H1 (cell line): ENCODE measurements around the gene USP1. TPM values are rescaled to one million over a fixed set of nuclear protein-coding genes. Genes with fewer than 3 reads are reported as not detected.

Source experiments
- CTCF ChIA-PET: fragments of 300-600 bp; sonication (Branson Sonifier 250); formaldehyde crosslinking; loops from one replicate; lab custom pipeline; 2021; ENCODE audit not compliant: partially characterized antibody; lab: Charles Lee
- POLR2A ChIA-PET: fragments of 300-600 bp; sonication (Branson Sonifier 250); formaldehyde crosslinking; loops from one replicate; lab custom pipeline; 2021; ENCODE audit warnings: inconsistent platforms; ENCODE audit not compliant: partially characterized antibody; lab: Charles Lee
- DNase-seq, 2 experiments: peaks; one replicate each; pipeline versions ENCODE4 v3.0.0 to v3.0.0-alpha.2; 2010 to 2022; ENCODE audit warnings: low spot score in 2 of 2, low read depth in 1 of 2, mixed read lengths in 1 of 2
- FAIRE-seq: peaks from 2 replicates; lab custom pipeline; 2011; peaks lifted over from hg19 to GRCh38; lab: Jason Lieb, UNC
- H2AFZ ChIP-seq: 2 replicates; pipeline ENCODE4 v1.8.1; 2012; ENCODE audit warnings: low read length, inconsistent platforms
- H2AK5ac ChIP-seq: 2 replicates; pipeline ENCODE4 v1.6.1; 2013; ENCODE audit warnings: low read depth, low read length
- H2BK120ac ChIP-seq: replicated peaks from 2 replicates; pipeline ENCODE3; 2013; ENCODE audit warnings: low read depth, low read length, inconsistent platforms
- H2BK12ac ChIP-seq: 2 replicates; pipeline ENCODE4 v1.6.1; 2013; ENCODE audit warnings: low read depth, low read length
- H2BK15ac ChIP-seq: 2 replicates; pipeline ENCODE4 v1.6.1; 2013; ENCODE audit warnings: low read length
- H2BK20ac ChIP-seq: 2 replicates; pipeline ENCODE4 v1.6.1; 2013; ENCODE audit warnings: low read length
- H2BK5ac ChIP-seq: 2 replicates; pipeline ENCODE4 v1.6.1; 2013; ENCODE audit warnings: low read depth, low read length
- H3K14ac ChIP-seq: 2 replicates; pipeline ENCODE4 v1.6.1; 2013; ENCODE audit warnings: inconsistent platforms; ENCODE audit not compliant: insufficient read length
- H3K18ac ChIP-seq: 2 replicates; pipeline ENCODE4 v1.6.1; 2013; ENCODE audit warnings: low read length; ENCODE audit errors: extremely low read depth
- H3K23ac ChIP-seq: 2 replicates; pipeline ENCODE4 v1.6.1; 2013; ENCODE audit warnings: inconsistent platforms; ENCODE audit not compliant: insufficient read length
- H3K23me2 ChIP-seq: 2 replicates; pipeline ENCODE4 v1.6.1; 2013; ENCODE audit warnings: low read depth, low read length
- H3K27ac ChIP-seq: 2 replicates; pipeline ENCODE4 v1.6.1; 2011; ENCODE audit warnings: low read depth, low read length, inconsistent platforms
- H3K27me3 ChIP-seq, 4 experiments: replicated peaks in 1 of 4; 1 replicate in 1 of 4; 2 replicates in 3 of 4; pipeline versions ENCODE4 v1.6.1 to v1.8.1; 2011 to 2013; ENCODE audit warnings: low read length in 3 of 4, mild to moderate bottlenecking in 3 of 4, inconsistent platforms in 2 of 4, mixed read lengths in 2 of 4, moderate library complexity in 1 of 4; ENCODE audit not compliant: control insufficient read depth in 3 of 4, insufficient read depth in 3 of 4; ENCODE audit errors: extremely low read depth in 1 of 4
- H3K36me3 ChIP-seq, 4 experiments: 2 replicates each; pipeline versions ENCODE4 v1.6.1 to v1.8.1; 2011 to 2013; ENCODE audit warnings: mild to moderate bottlenecking in 4 of 4, low read length in 3 of 4, moderate library complexity in 2 of 4, control low read depth in 1 of 4, inconsistent platforms in 1 of 4; ENCODE audit not compliant: insufficient read depth in 4 of 4, control insufficient read depth in 2 of 4
- H3K4ac ChIP-seq: replicated peaks from 2 replicates; pipeline ENCODE3; 2013; ENCODE audit warnings: low read length, low read depth, mixed read lengths, inconsistent platforms; ENCODE audit not compliant: insufficient read length
- H3K4me1 ChIP-seq, 4 experiments: replicated peaks in 1 of 4; 1 replicate in 1 of 4; 2 replicates in 3 of 4; pipeline versions ENCODE4 v1.6.1 to v1.8.1; 2011 to 2013; ENCODE audit warnings: low read length in 3 of 4, inconsistent platforms in 2 of 4, mixed read lengths in 1 of 4; ENCODE audit not compliant: insufficient read depth in 4 of 4, control insufficient read depth in 3 of 4
- H3K4me2 ChIP-seq, 2 experiments: 2 replicates each; pipeline versions ENCODE4 v1.6.1 to v1.8.1; 2011 to 2013; ENCODE audit warnings: low read depth in 2 of 2, low read length in 2 of 2, control low read depth in 1 of 2, inconsistent platforms in 1 of 2, mild to moderate bottlenecking in 1 of 2; ENCODE audit not compliant: insufficient read depth in 1 of 2
- H3K4me3 ChIP-seq, 4 experiments: fragments of 200-600, 300-600 bp in 1 of 4; sonication (generic), shearing (Covaris generic), sonication (Bioruptor Twin) in 1 of 4; 2 replicates each; pipeline versions ENCODE4 v1.5.1 to v1.8.1; 2011 to 2016; ENCODE audit warnings: low read length in 4 of 4, low read depth in 3 of 4, control low read depth in 2 of 4, inconsistent platforms in 2 of 4, mild to moderate bottlenecking in 2 of 4, mixed read lengths in 1 of 4, moderate library complexity in 1 of 4; ENCODE audit not compliant: insufficient read depth in 2 of 4; ENCODE audit errors: extremely low read depth in 1 of 4
- H3K56ac ChIP-seq: replicated peaks from 2 replicates; pipeline ENCODE3; 2013; ENCODE audit warnings: low read depth, mild to moderate bottlenecking, mixed read lengths, low read length, inconsistent platforms; ENCODE audit not compliant: insufficient read length
- H3K79me1 ChIP-seq: 2 replicates; pipeline ENCODE4 v1.6.1; 2013; ENCODE audit warnings: low read depth, low read length, control low read depth
- H3K79me2 ChIP-seq, 2 experiments: 2 replicates each; pipeline versions ENCODE4 v1.6.1 to v1.8.1; 2012 to 2013; ENCODE audit warnings: low read length in 2 of 2, mild to moderate bottlenecking in 2 of 2, inconsistent platforms in 1 of 2; ENCODE audit not compliant: insufficient read depth in 2 of 2, control insufficient read depth in 1 of 2
- H3K9ac ChIP-seq, 4 experiments: replicated peaks in 1 of 4; 1 replicate in 1 of 4; 2 replicates in 3 of 4; pipeline versions ENCODE4 v1.6.1 to v1.8.1; 2011 to 2013; ENCODE audit warnings: low read depth in 3 of 4, low read length in 3 of 4, control low read depth in 2 of 4, mild to moderate bottlenecking in 2 of 4, moderate library complexity in 2 of 4, inconsistent platforms in 1 of 4; ENCODE audit errors: extremely low read depth in 1 of 4
- H3K9me3 ChIP-seq, 2 experiments: 2 replicates each; pipeline versions ENCODE4 v1.6.1 to v1.8.1; 2012 to 2013; ENCODE audit warnings: mild to moderate bottlenecking in 2 of 2, moderate library complexity in 2 of 2, control low read depth in 1 of 2, inconsistent platforms in 1 of 2, low read depth in 1 of 2, low read length in 1 of 2, mixed read lengths in 1 of 2; ENCODE audit not compliant: insufficient read depth in 2 of 2
- H4K20me1 ChIP-seq, 2 experiments: replicated peaks in 1 of 2; 2 replicates each; pipeline versions ENCODE3 to v1.8.1; 2011 to 2013; ENCODE audit warnings: inconsistent platforms in 2 of 2, low read length in 2 of 2, mild to moderate bottlenecking in 1 of 2; ENCODE audit not compliant: insufficient read depth in 2 of 2, control insufficient read depth in 1 of 2
- H4K5ac ChIP-seq: 2 replicates; pipeline ENCODE4 v1.6.1; 2013; ENCODE audit warnings: low read length, low read depth, mixed read lengths, inconsistent platforms; ENCODE audit not compliant: insufficient read length
- H4K8ac ChIP-seq: 2 replicates; pipeline ENCODE4 v1.8.0; 2013; ENCODE audit warnings: mild to moderate bottlenecking, moderate library complexity, low read length, inconsistent platforms; ENCODE audit not compliant: insufficient read depth; ENCODE audit errors: extremely low read depth
- H4K91ac ChIP-seq: replicated peaks from 2 replicates; pipeline ENCODE3; 2013; ENCODE audit warnings: low read length, mixed read lengths, inconsistent platforms; ENCODE audit not compliant: insufficient read length
- CBX8 ChIP-seq: fragments of 300-800, 300-1000 bp; sonication (generic); IDR thresholded peaks from 2 replicates; pipeline ENCODE4 v1.7.1; 2016; ENCODE audit warnings: low read depth, low read length, borderline replicate concordance
- CHD1 ChIP-seq: IDR thresholded peaks from 2 replicates; pipeline ENCODE4 v1.6.1; 2012; ENCODE audit warnings: low read depth, low read length, improper control_type of control experiment
- E2F6 ChIP-seq: IDR thresholded peaks from 2 replicates; pipeline ENCODE4 v1.6.1; 2012; ENCODE audit warnings: inconsistent platforms
- GTF2F1 ChIP-seq: IDR thresholded peaks from 2 replicates; pipeline ENCODE4 v1.6.1; 2012; ENCODE audit warnings: low read depth, low read length, improper control_type of control experiment, borderline replicate concordance
- KDM4A ChIP-seq: IDR thresholded peaks from one replicate; pipeline ENCODE4 v1.7.1; 2012; ENCODE audit warnings: low read depth, mild to moderate bottlenecking, moderate library complexity, low read length, inconsistent platforms; ENCODE audit not compliant: severe bottlenecking
- MAFK ChIP-seq: IDR thresholded peaks from 2 replicates; pipeline ENCODE4 v1.6.1; 2012; ENCODE audit warnings: low read depth, mild to moderate bottlenecking, improper control_type of control experiment, low read length
- RFX5 ChIP-seq: IDR thresholded peaks from 2 replicates; pipeline ENCODE4 v1.6.1; 2011; ENCODE audit warnings: low read depth, low read length, improper control_type of control experiment, borderline replicate concordance
- RNF2 ChIP-seq: fragments of 200-900, 300-1000 bp; sonication (generic); IDR thresholded peaks from 2 replicates; pipeline ENCODE4 v1.7.1; 2016; ENCODE audit warnings: borderline replicate concordance, low read depth, mild to moderate bottlenecking, antibody characterized with exemption, low read length; ENCODE audit not compliant: poor library complexity, severe bottlenecking; ENCODE audit errors: missing control alignments
- SIN3A ChIP-seq, 2 experiments: IDR thresholded peaks in 1 of 2; conservative IDR thresholded peaks in 1 of 2; 2 replicates each; pipeline ENCODE4 v1.6.1; 2011 to 2012; ENCODE audit warnings: low read length in 2 of 2, improper control_type of control experiment in 1 of 2, low read depth in 1 of 2, mild to moderate bottlenecking in 1 of 2
- SP4 ChIP-seq: IDR thresholded peaks from 2 replicates; pipeline ENCODE4 v1.6.1; 2012; ENCODE audit warnings: low read length, inconsistent platforms
- TAF1 ChIP-seq: IDR thresholded peaks from 2 replicates; pipeline ENCODE4 v1.6.1; 2011; ENCODE audit warnings: mild to moderate bottlenecking, low read depth, low read length
- TAF7 ChIP-seq: optimal IDR thresholded peaks from 2 replicates; pipeline ENCODE3; 2011; ENCODE audit warnings: low read depth, mild to moderate bottlenecking, inconsistent platforms, low read length, moderate library complexity, borderline replicate concordance
- ZNF274 ChIP-seq: IDR thresholded peaks from 2 replicates; pipeline ENCODE4 v1.7.0; 2012; ENCODE audit warnings: low read length, borderline replicate concordance; ENCODE audit errors: extremely low read depth
- WGBS, 2 experiments: shearing (Covaris generic) in 1 of 2; methylation state at CpG; one replicate each; pipeline versions ENCODE4 v1.1.6 to v1.1.7; 2013 to 2015; ENCODE audit warnings: low lambda C conversion rate in 2 of 2, mixed read lengths in 2 of 2, inconsistent platforms in 1 of 2, low coverage in 1 of 2, missing lambda C conversion rate in 1 of 2; ENCODE audit not compliant: insufficient replicate concordance in 2 of 2, insufficient coverage in 1 of 2, insufficient read length in 1 of 2; ENCODE audit errors: extremely low coverage in 1 of 2, missing lambda C conversion rate in 1 of 2; 5-methylcytosine and 5-hydroxymethylcytosine counted together
- polyA plus RNA-seq, 7 experiments: library from polyadenylated mRNA; depleted of rRNA in 3 of 7; stranded (reverse) in 5 of 7; unstranded in 2 of 7; fragments of >200 nt in 5 of 7; fragments of 200-250 nt in 2 of 7; gene quantifications; 1 replicate in 5 of 7; 2 replicates in 1 of 7; 4 replicates in 1 of 7; pipeline versions ENCODE4 v1.2.1 to v1.2.3, GENCODE V29; 2011 to 2013; ENCODE audit warnings: missing spikeins in 2 of 7, mixed read lengths in 2 of 7
- total RNA-seq: library from RNA; stranded (reverse); fragmentation: NEBNext Ultra II Directional; extraction: Animal tissue kit (Norgen Biotek cat#: 25700); gene quantifications from 2 replicates; pipeline ENCODE4 v1.2.1, GENCODE V29; 2021

The USP1 gene
- total and polyA plus RNA-seq, 2 of the 8 experiments (the other 6 are each of a cell fraction or from before 2014, with no cell fraction given) = 9.1 to 49.6 TPM

- no peak overlapping the region for H3K23ac ChIP-seq
- no peaks in the 10 kb centered on the region for H3K4me1 ChIP-seq
- H4K91ac ChIP-seq = no peak overlapping the region
- H3K36me3 ChIP-seq = peaks cover 0 to 3% (median 0%) of the 10 kb centered on the region in 4 experiments; a peak in 1 of 8 replicates
- H3K27me3 ChIP-seq = peaks cover 0 to 1% (median 0%) of the 10 kb centered on the region in 4 experiments; a peak in 1 of 7 replicates
- ChIA-PET POLR2A (no interaction called here), CTCF (interaction anchor here (1.2 kb wide), 1 partner anchor 13 kb away, joined by 3 read pairs; no protein-coding TSS in a partner anchor)
- no peak overlapping the region for H3K4me2 ChIP-seq
- no peak for DNase-seq
- H2BK20ac ChIP-seq = no peak overlapping the region
- FAIRE-seq = no peak
- no peaks in the 10 kb centered on the region for H3K9me3 ChIP-seq
- no peak overlapping the region for H3K27ac ChIP-seq
- H2BK15ac ChIP-seq = no peak overlapping the region
- no peak overlapping the region for H4K8ac ChIP-seq
- no peak overlapping the region for H3K4me3 ChIP-seq
- no peak overlapping the region for H2AFZ ChIP-seq
- no peak overlapping the region for H3K9ac ChIP-seq
- no peak overlapping the region for H3K14ac ChIP-seq
- H3K56ac ChIP-seq = no peak overlapping the region
- H2BK5ac ChIP-seq = no peak overlapping the region
- no peak overlapping the region for H3K4ac ChIP-seq
- H3K79me1 ChIP-seq = no peaks in the 10 kb centered on the region
- no peak overlapping the region for H4K5ac ChIP-seq
- no peak overlapping the region for H2BK120ac ChIP-seq
- no peaks in the 10 kb centered on the region for H3K79me2 ChIP-seq
- H2AK5ac ChIP-seq = no peak overlapping the region
- H3K18ac ChIP-seq = no peak overlapping the region
- H2BK12ac ChIP-seq = no peak overlapping the region
- 94% methylated on average over 4 of the region's 4 CpGs; no CpG with 5 or more reads in 1 of the 2 experiments for WGBS, 2 experiments
- H3K23me2 ChIP-seq = no peaks in the 10 kb centered on the region
- no peaks in the 10 kb centered on the region for H4K20me1 ChIP-seq
- TF ChIP-seq SIN3A (conservative IDR thresholded peaks at IDR 0.05 in 1 of 2, IDR thresholded peaks at IDR 0.05 in 1 of 2; ENCODE audit: low read depth in 1 of 2, low read length in 2 of 2) (no peak), E2F6 (no peak), ZNF274 (no peak), KDM4A (no peak), RFX5 (no peak), TAF7 (no peak), CBX8 (no peak), TAF1 (no peak), RNF2 (no peak), SP4 (no peak), GTF2F1 (no peak), MAFK (no peak), CHD1 (no peak)
These were observed 57.3 kb downstream of the USP1 start for GRCh38 chr1:62494137-62494536.
